ENCODE data around the gene CDYL2. TPM values are rescaled to one million over a fixed set of nuclear protein-coding genes. Genes with fewer than 3 reads are reported as not detected.

Gene CDYL2
- total RNA-seq, 2 donors from 2014 or later: 9.9 to 12.8 TPM

DNA sequence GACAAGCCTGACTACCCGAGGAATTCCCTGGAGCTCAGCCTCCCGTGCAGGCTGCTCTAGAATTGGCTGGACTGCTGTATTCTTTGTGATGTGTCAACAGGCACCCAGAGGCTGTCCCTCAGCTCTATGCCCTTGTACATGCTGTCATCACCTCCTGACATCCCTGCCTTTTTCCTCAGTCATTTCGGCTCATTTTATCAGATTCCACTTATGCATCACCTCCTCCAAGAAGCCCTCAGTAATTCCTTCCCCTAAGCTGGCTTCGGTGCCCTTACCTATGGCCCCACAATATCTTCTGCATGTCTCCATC is 137.2 kb downstream of the CDYL2 start:
- peaks cover 50% of the 10 kb centered on the region for H3K27me3 Mint-ChIP-seq (ENCODE audit: insufficient read depth)
- H3K4me1 Mint-ChIP-seq: peaks cover 39% of the 10 kb centered on the region
- H3K9ac ChIP-seq (ENCODE audit: extremely low read depth, low read length, poor library complexity, severe bottlenecking): no peak overlapping the region
- H3K36me3 ChIP-seq (ENCODE audit: control insufficient read depth, insufficient read depth, low read length): no peaks in the 10 kb centered on the region
- H3K9me3 ChIP-seq (ENCODE audit: control insufficient read depth, low read length): no peaks in the 10 kb centered on the region
- no peaks in the 10 kb centered on the region for H3K9me3 Mint-ChIP-seq
- no peak overlapping the region for H3K27ac ChIP-seq (ENCODE audit: low read depth, low read length)
- peaks cover 51% of the 10 kb centered on the region for H3K27me3 ChIP-seq (ENCODE audit: control insufficient read depth, insufficient read depth, low read length, poor library complexity, severe bottlenecking)
- no peak for DNase-seq
- no peak overlapping the region for H3K27ac Mint-ChIP-seq
- H3K4me3 ChIP-seq (ENCODE audit: low read length): no peak overlapping the region
- peaks cover 16% of the 10 kb centered on the region for H3K4me1 ChIP-seq (ENCODE audit: control insufficient read depth, insufficient read depth, low read length)
- TF ChIP-seq, protein P1, sequence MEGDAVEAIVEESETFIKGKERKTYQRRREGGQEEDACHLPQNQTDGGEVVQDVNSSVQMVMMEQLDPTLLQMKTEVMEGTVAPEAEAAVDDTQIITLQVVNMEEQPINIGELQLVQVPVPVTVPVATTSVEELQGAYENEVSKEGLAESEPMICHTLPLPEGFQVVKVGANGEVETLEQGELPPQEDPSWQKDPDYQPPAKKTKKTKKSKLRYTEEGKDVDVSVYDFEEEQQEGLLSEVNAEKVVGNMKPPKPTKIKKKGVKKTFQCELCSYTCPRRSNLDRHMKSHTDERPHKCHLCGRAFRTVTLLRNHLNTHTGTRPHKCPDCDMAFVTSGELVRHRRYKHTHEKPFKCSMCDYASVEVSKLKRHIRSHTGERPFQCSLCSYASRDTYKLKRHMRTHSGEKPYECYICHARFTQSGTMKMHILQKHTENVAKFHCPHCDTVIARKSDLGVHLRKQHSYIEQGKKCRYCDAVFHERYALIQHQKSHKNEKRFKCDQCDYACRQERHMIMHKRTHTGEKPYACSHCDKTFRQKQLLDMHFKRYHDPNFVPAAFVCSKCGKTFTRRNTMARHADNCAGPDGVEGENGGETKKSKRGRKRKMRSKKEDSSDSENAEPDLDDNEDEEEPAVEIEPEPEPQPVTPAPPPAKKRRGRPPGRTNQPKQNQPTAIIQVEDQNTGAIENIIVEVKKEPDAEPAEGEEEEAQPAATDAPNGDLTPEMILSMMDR (conservative IDR thresholded peaks at IDR 0.05): no peak
- WGBS, 2 experiments (ENCODE audit: insufficient coverage in 1 of 2, insufficient read length in 1 of 2): 54 to 60% methylated on average over 2 to 4 of the region's 4 CpGs
- no peak overlapping the region for H3K4me3 Mint-ChIP-seq
- H3K36me3 Mint-ChIP-seq (ENCODE audit: low read depth): peaks cover 10% of the 10 kb centered on the region

DNA sequence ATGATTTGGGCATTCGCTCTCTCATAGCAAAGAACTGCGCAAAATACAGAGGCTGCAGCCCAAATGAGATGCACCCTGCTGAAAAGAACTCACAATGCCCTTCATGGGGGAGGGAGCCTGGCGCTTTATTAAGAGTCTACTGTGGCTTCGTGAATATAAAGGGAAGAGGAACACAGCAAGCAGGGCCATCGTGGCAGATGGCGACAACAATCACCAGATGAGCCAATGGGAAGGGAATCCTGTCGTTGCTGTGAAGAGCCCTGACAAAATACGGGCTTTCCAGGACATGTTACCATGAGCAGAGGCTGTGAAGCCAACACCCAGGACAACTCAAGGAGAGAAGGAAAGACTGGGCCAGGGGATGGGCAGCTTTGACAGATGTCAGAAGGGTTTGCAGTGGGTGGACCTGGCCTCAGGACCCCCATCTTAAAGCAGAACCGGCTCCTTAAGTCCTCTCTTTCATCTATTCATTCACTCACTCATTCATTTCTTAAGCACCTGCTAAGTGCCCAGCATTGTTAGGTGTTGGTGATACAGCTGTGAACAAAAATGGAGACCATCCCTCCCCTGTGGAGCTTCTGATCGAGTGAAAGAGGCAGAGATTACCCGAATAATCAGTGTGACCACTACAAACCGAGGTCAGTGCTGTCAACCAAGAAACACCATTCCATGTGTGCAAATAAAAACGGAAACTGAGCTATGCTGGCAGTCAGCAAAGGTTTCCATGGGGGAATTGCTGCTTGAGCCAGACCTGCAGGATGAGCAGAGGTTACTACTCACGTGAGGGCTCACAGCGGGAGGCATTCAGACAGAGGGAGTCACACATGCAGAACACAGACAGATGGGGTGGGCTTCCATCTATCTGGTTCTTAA is 137.8 kb downstream of the CDYL2 start:
- H3K9me3 ChIP-seq (ENCODE audit: control insufficient read depth, low read length): no peaks in the 10 kb centered on the region

DNA sequence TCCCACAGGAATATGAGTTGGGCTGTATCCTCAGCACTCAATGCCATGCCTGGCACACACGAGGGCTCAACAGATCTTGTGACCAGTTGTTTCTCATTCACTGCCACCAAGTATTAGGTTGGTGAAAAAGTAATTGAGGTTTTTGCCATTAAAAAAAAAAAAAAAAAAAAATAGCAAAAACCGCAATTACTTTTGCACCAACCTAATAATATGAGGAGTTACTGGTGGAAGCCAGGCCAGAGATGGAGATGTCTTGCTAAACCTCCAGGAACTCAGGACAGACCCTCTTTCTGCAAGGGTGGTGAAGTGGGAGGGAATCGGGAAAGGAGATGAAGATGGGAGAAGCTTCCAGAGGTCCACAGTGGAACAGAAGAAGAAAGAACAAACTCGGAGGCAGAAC is 139.0 kb downstream of the CDYL2 start:
- Histone ChIP-seq H3K36me3 (ENCODE audit: control insufficient read depth, insufficient read depth, low read length) (no peaks in the 10 kb centered on the region), H3K27ac (ENCODE audit: low read depth, low read length) (no peak overlapping the region), H3K4me3 (ENCODE audit: low read length) (no peak overlapping the region), H3K4me1 (ENCODE audit: control insufficient read depth, insufficient read depth, low read length) (peaks cover 16% of the 10 kb centered on the region), H3K27me3 (ENCODE audit: control insufficient read depth, insufficient read depth, low read length, poor library complexity, severe bottlenecking) (peaks cover 32% of the 10 kb centered on the region), H3K9me3 (ENCODE audit: control insufficient read depth, low read length) (peaks cover 4% of the 10 kb centered on the region), H3K9ac (ENCODE audit: extremely low read depth, low read length, poor library complexity, severe bottlenecking) (no peak overlapping the region)
- peaks cover 7% of the 10 kb centered on the region for H3K36me3 Mint-ChIP-seq (ENCODE audit: low read depth)
- TF ChIP-seq, protein P1 (conservative IDR thresholded peaks at IDR 0.05): no peak
- peaks cover 37% of the 10 kb centered on the region for H3K27me3 Mint-ChIP-seq (ENCODE audit: insufficient read depth)
- H3K27ac Mint-ChIP-seq: no peak overlapping the region
- 93 to 98% methylated on average over 2 to 3 of the region's 4 CpGs for WGBS, 2 experiments (ENCODE audit: insufficient coverage in 1 of 2, insufficient read length in 1 of 2)
- H3K4me3 Mint-ChIP-seq: no peak overlapping the region
- H3K4me1 Mint-ChIP-seq: peaks cover 38% of the 10 kb centered on the region
- no peak for DNase-seq
- peaks cover 6% of the 10 kb centered on the region for H3K9me3 Mint-ChIP-seq

More for the DNA sequence above, 137.8 kb downstream of the CDYL2 start:
- 50 to 58% methylated on average over 12 to 14 of the region's 15 CpGs for WGBS, 2 experiments (ENCODE audit: insufficient coverage in 1 of 2, insufficient read length in 1 of 2)
- Histone ChIP-seq H3K9ac (ENCODE audit: extremely low read depth, low read length, poor library complexity, severe bottlenecking) (no peak overlapping the region), H3K36me3 (ENCODE audit: control insufficient read depth, insufficient read depth, low read length) (no peaks in the 10 kb centered on the region), H3K27me3 (ENCODE audit: control insufficient read depth, insufficient read depth, low read length, poor library complexity, severe bottlenecking) (peaks cover 45% of the 10 kb centered on the region), H3K4me1 (ENCODE audit: control insufficient read depth, insufficient read depth, low read length) (peaks cover 16% of the 10 kb centered on the region), H3K4me3 (ENCODE audit: low read length) (no peak overlapping the region), H3K27ac (ENCODE audit: low read depth, low read length) (no peak overlapping the region)
- peak; percentile 88 for DNase-seq
- Mint-ChIP-seq H3K4me3 (no peak overlapping the region), H3K27ac (no peak overlapping the region), H3K36me3 (ENCODE audit: low read depth) (peaks cover 10% of the 10 kb centered on the region), H3K9me3 (no peaks in the 10 kb centered on the region), H3K27me3 (ENCODE audit: insufficient read depth) (peaks cover 45% of the 10 kb centered on the region), H3K4me1 (peaks cover 42% of the 10 kb centered on the region)
- TF ChIP-seq, protein P1 (conservative IDR thresholded peaks at IDR 0.05): no peak

Measured in endodermal cell (in vitro differentiated cells).